B cell (primary cell): ENCODE measurements around the gene HGS. TPM values are rescaled to one million over a fixed set of nuclear protein-coding genes. Genes with fewer than 3 reads are reported as not detected.

ENCODE experiments used
- ATAC-seq: fragments of 200-7000 bp; cut with Tn5 transposase; one replicate; pipeline ENCODE4 v1.10.0; 2021; ENCODE audit warnings: low read depth, mild to moderate bottlenecking, moderate number of reproducible peaks, moderate library complexity
- CTCF ChIA-PET: fragments of 350-600 bp; sonication (Branson Sonifier 250); formaldehyde crosslinking; loops from one replicate; lab custom pipeline; 2021; ENCODE audit warnings: antibody characterized with exemption, inconsistent platforms; lab: Charles Lee
- POLR2A ChIA-PET: fragments of 350-600 bp; sonication (Branson Sonifier 250); formaldehyde crosslinking; loops from one replicate; lab custom pipeline; 2021; ENCODE audit warnings: antibody characterized with exemption; lab: Charles Lee
- DNase-seq: peaks from one replicate; pipeline ENCODE4 v3.0.0; 2013
- H2AFZ ChIP-seq: 2 replicates; pipeline ENCODE4 v1.6.1; 2012; ENCODE audit warnings: mild to moderate bottlenecking, low read depth, low read length; ENCODE audit not compliant: insufficient read depth, poor library complexity, severe bottlenecking
- H3K27ac ChIP-seq, 2 donors: 1 replicate in 1 of 2; 2 replicates in 1 of 2; pipeline ENCODE4 v1.5.1; 2012 to 2013; ENCODE audit warnings: low read length in 2 of 2, mild to moderate bottlenecking in 2 of 2, moderate library complexity in 1 of 2
- H3K27me3 ChIP-seq, 4 experiments: fragments of 200-600 bp in 1 of 4; sonication (generic) in 1 of 4; replicated peaks in 1 of 4; 1 replicate in 2 of 4; 2 replicates in 2 of 4; pipeline versions ENCODE4 v1.6.1 to v1.7.0; 2013 to 2016; ENCODE audit warnings: low read length in 3 of 4, mild to moderate bottlenecking in 2 of 4, mixed read lengths in 1 of 4, moderate library complexity in 1 of 4; ENCODE audit not compliant: insufficient read depth in 4 of 4, control insufficient read depth in 3 of 4; ENCODE audit errors: control extremely low read depth in 1 of 4
- H3K36me3 ChIP-seq, 2 experiments: replicated peaks in 1 of 2; 1 replicate in 1 of 2; 2 replicates in 1 of 2; pipeline versions ENCODE4 v1.6.1 to v1.7.1; 2013; ENCODE audit warnings: low read length in 1 of 2; ENCODE audit not compliant: insufficient read depth in 2 of 2, control insufficient read depth in 1 of 2; ENCODE audit errors: control extremely low read depth in 1 of 2, extremely low read depth in 1 of 2
- H3K4me1 ChIP-seq, 2 donors: fragments of 200-600 bp in 1 of 2; sonication (generic) in 1 of 2; 1 replicate in 1 of 2; 2 replicates in 1 of 2; pipeline versions ENCODE4 v1.5.1 to v1.6.1; 2013 to 2017; ENCODE audit warnings: low read length in 2 of 2; ENCODE audit not compliant: control insufficient read depth in 2 of 2, insufficient read depth in 2 of 2
- H3K4me2 ChIP-seq: replicated peaks from 2 replicates; pipeline ENCODE3; 2012; ENCODE audit warnings: mild to moderate bottlenecking, low read depth, low read length; ENCODE audit not compliant: poor library complexity, severe bottlenecking
- H3K4me3 ChIP-seq, 5 experiments: fragments of 200-600 bp in 1 of 5; sonication (generic) in 1 of 5; 1 replicate in 3 of 5; 2 replicates in 2 of 5; pipeline versions ENCODE4 v1.5.1 to v1.7.0; 2011 to 2016; ENCODE audit warnings: low read length in 4 of 5, mild to moderate bottlenecking in 4 of 5, low read depth in 2 of 5, control low read depth in 1 of 5, moderate library complexity in 1 of 5; ENCODE audit not compliant: insufficient read depth in 1 of 5; ENCODE audit errors: control extremely low read depth in 1 of 5, extremely low read depth in 1 of 5
- H3K79me2 ChIP-seq: fragments of 200-600 bp; sonication (generic); one replicate; pipeline ENCODE4 v1.6.0; 2016; ENCODE audit warnings: low read length; ENCODE audit not compliant: control insufficient read depth, insufficient read depth
- H3K9ac ChIP-seq: fragments of 200-600 bp; sonication (generic); 2 replicates; pipeline ENCODE4 v1.6.1; 2017; ENCODE audit warnings: mild to moderate bottlenecking, low read length, moderate library complexity
- H3K9me3 ChIP-seq, 3 donors: one replicate each; pipeline versions ENCODE4 v1.6.1 to v1.7.1; 2013; ENCODE audit warnings: low read length in 2 of 3; ENCODE audit not compliant: control insufficient read depth in 2 of 3, insufficient read depth in 1 of 3; ENCODE audit errors: control extremely low read depth in 1 of 3
- H4K20me1 ChIP-seq: 2 replicates; pipeline ENCODE4 v1.6.0; 2012; ENCODE audit warnings: mild to moderate bottlenecking, low read length; ENCODE audit not compliant: insufficient read depth, control insufficient read depth, poor library complexity, severe bottlenecking
- H3K27ac Mint-ChIP-seq: one replicate; pipeline ENCODE4 v1.8.0; 2021; ENCODE audit warnings: mixed read lengths
- H3K27me3 Mint-ChIP-seq: one replicate; pipeline ENCODE4 v1.8.0; 2021; ENCODE audit warnings: mixed read lengths
- H3K4me1 Mint-ChIP-seq: one replicate; pipeline ENCODE4 v1.8.0; 2021; ENCODE audit warnings: mixed read lengths
- H3K4me3 Mint-ChIP-seq: one replicate; pipeline ENCODE4 v1.8.0; 2021; ENCODE audit warnings: mixed read lengths
- H3K9me3 Mint-ChIP-seq: one replicate; pipeline ENCODE4 v1.8.0; 2022; ENCODE audit warnings: mixed read lengths; ENCODE audit not compliant: insufficient read depth
- EZH2 ChIP-seq: IDR thresholded peaks from 2 replicates; pipeline ENCODE4 v1.6.1; 2012; ENCODE audit warnings: borderline replicate concordance, low read depth, mild to moderate bottlenecking, moderate library complexity, low read length; ENCODE audit not compliant: insufficient read depth, poor library complexity, severe bottlenecking
- WGBS: methylation state at CpG from one replicate; pipeline ENCODE4 v1.1.5; 2013; ENCODE audit warnings: missing lambda C conversion rate; ENCODE audit not compliant: insufficient coverage; 5-methylcytosine and 5-hydroxymethylcytosine counted together
- intact Hi-C: fragments of 100-400 bp; cut with micrococcal nuclease; formaldehyde crosslinking; loops from one replicate; pipeline ENCODE4 v1.10.0; 2022
- polyA plus RNA-seq: library from polyadenylated mRNA; depleted of rRNA; stranded (reverse); fragments of >200 nt; gene quantifications from 2 replicates; pipeline ENCODE4 v1.2.3, GENCODE V29; 2012
- total RNA-seq, 2 donors: library from RNA; stranded (reverse); fragments of 120-200 nt in 1 of 2; gene quantifications; 1 replicate in 1 of 2; 2 replicates in 1 of 2; pipeline versions ENCODE4 v1.2.3 to v1.2.4, GENCODE V29; 2013 to 2022
- TF ChIP-seq, protein P1 (sequence below): fragments of 200-600 bp; IDR thresholded peaks from one replicate; pipeline ENCODE4 v1.8.0; 2022; ENCODE audit warnings: antibody characterized with exemption, mild to moderate bottlenecking

The HGS gene
- total and polyA plus RNA-seq, 2 donors (not counting 1 experiment from before 2014, with no cell fraction given): 184 to 220 TPM

- H3K4me1 Mint-ChIP-seq: peaks cover 33% of the 10 kb centered on the region
- Histone ChIP-seq H3K9me3 (no peaks in the 10 kb centered on the region), H3K27ac (peak within 1 kb of the TSS; percentile 57 to 97), H3K4me2 (peak within 1 kb of the TSS; percentile 100), H3K36me3 (peaks cover 0 to 29% of the 10 kb centered on the region in 2 experiments), H4K20me1 (peaks cover 27% of the 10 kb centered on the region), H3K27me3 (no peaks in the 10 kb centered on the region), H3K9ac (peak within 1 kb of the TSS; percentile 97), H2AFZ (peak within 1 kb of the TSS; percentile 90), H3K4me3 (peak within 1 kb of the TSS; percentile 45 to 98 (median 68)), H3K4me1 (peaks cover 24 to 32% of the 10 kb centered on the region in 2 donors), H3K79me2 (peaks cover 46% of the 10 kb centered on the region)
- H3K4me3 Mint-ChIP-seq: peak within 1 kb of the TSS; percentile 90
- intact Hi-C loops: loop anchor here (1.0 kb wide), 5 partner anchors 9 to 188 kb away; partner anchors contain the start of genes ALYREF, ANAPC11, ARL16 and CCDC137
- H3K9me3 Mint-ChIP-seq: no peaks in the 10 kb centered on the region
- TF ChIP-seq, protein P1, sequence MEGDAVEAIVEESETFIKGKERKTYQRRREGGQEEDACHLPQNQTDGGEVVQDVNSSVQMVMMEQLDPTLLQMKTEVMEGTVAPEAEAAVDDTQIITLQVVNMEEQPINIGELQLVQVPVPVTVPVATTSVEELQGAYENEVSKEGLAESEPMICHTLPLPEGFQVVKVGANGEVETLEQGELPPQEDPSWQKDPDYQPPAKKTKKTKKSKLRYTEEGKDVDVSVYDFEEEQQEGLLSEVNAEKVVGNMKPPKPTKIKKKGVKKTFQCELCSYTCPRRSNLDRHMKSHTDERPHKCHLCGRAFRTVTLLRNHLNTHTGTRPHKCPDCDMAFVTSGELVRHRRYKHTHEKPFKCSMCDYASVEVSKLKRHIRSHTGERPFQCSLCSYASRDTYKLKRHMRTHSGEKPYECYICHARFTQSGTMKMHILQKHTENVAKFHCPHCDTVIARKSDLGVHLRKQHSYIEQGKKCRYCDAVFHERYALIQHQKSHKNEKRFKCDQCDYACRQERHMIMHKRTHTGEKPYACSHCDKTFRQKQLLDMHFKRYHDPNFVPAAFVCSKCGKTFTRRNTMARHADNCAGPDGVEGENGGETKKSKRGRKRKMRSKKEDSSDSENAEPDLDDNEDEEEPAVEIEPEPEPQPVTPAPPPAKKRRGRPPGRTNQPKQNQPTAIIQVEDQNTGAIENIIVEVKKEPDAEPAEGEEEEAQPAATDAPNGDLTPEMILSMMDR: peak; percentile 36
- no peak for TF ChIP-seq EZH2
- ATAC-seq: peak; percentile 95
- DNase-seq: peak; percentile 94
- POLR2A ChIA-PET: interaction anchor here (0.7 to 1.8 kb wide), 7 partner anchors 10 to 816 kb away, joined by 3 to 10 read pairs (median 3); partner anchors contain the start of genes ARL16, FOXK2, HGS and MCRIP1
- H3K27me3 Mint-ChIP-seq: no peaks in the 10 kb centered on the region
- peak within 1 kb of the TSS; percentile 91 for H3K27ac Mint-ChIP-seq
- CTCF ChIA-PET: interaction anchor here (0.6 to 1.2 kb wide), 3 partner anchors 8 to 158 kb away, joined by 3 to 4 read pairs (median 3); partner anchors contain the start of gene P4HB
- under 1% methylated on average over 102 of the region's 102 CpGs for WGBS
Measured at GRCh38 chr17:81702934-81703746, 19.3 kb downstream of the HGS start, which contains the start of gene MRPL12. Gene MRPL12 (plus strand): TSS chr17:81703367. CDS start chr17:81703502, 135 bp downstream.
